RWPE2 (cell line): ENCODE measurements around the gene DLL4.

Source experiments
- ATAC-seq: fragments of 200-7000 bp; cut with Tn5 transposase; 3 replicates; pipeline ENCODE4 v1.9.1; 2021; ENCODE audit warnings: low read depth
- DNase-seq: peaks from one replicate; pipeline ENCODE4 v3.0.0-alpha.2; 2020; ENCODE audit warnings: low spot score
- H3K27ac ChIP-seq: fragments of 450-650 bp; 2 replicates; pipeline ENCODE4 v1.5.1; 2017; ENCODE audit warnings: mild to moderate bottlenecking; ENCODE audit not compliant: poor library complexity, severe bottlenecking
- H3K27me3 ChIP-seq: fragments of 250-450 bp; sonication (Bioruptor Pico); 2 replicates; pipeline ENCODE4 v1.5.1; 2021; ENCODE audit warnings: mild to moderate bottlenecking, moderate library complexity; ENCODE audit not compliant: insufficient read depth, poor library complexity, severe bottlenecking
- H3K36me3 ChIP-seq: fragments of 250-450 bp; sonication (Bioruptor Pico); 2 replicates; pipeline ENCODE4 v1.5.1; 2020; ENCODE audit warnings: low read depth, mild to moderate bottlenecking, moderate library complexity
- H3K4me1 ChIP-seq: fragments of 250-450 bp; sonication (Bioruptor Pico); 2 replicates; pipeline ENCODE4 v1.5.1; 2021; ENCODE audit warnings: mild to moderate bottlenecking, moderate library complexity; ENCODE audit not compliant: insufficient read depth, poor library complexity, severe bottlenecking
- H3K4me3 ChIP-seq: fragments of 250-450 bp; sonication (Bioruptor Pico); 2 replicates; pipeline ENCODE4 v1.5.1; 2021; ENCODE audit warnings: mild to moderate bottlenecking, moderate library complexity; ENCODE audit not compliant: severe bottlenecking
- H3K9me3 ChIP-seq: fragments of 250-450 bp; sonication (Bioruptor Pico); 2 replicates; pipeline ENCODE4 v1.5.1; 2021; ENCODE audit warnings: mild to moderate bottlenecking, moderate library complexity; ENCODE audit not compliant: severe bottlenecking
- TF ChIP-seq, protein P1 (sequence below): fragments of 450-650 bp; IDR thresholded peaks from one replicate; pipeline ENCODE4 v1.5.1; 2017; ENCODE audit warnings: mild to moderate bottlenecking, moderate library complexity; ENCODE audit not compliant: poor library complexity, severe bottlenecking

DLL4 gene

DNA sequence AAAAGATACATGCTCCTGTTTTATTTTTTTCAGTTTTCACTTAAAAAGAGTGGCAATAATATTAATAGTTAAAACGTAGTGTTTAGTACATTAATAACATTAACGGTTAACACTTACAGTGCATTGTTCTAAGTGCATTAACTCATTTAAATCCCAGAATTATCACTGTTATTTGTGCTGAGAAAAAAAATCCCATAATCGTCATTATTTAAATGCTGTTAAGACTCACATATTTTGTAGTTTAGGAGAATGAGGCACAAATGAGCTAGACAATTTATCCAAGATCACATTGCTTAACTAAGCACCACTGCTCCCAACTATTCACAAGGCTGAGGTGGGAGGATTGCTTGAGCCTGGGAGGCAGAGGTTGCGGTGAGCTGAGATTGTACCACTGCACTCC, 59.0 kb downstream of the DLL4 start:
- Histone ChIP-seq H3K9me3 (no peaks in the 10 kb centered on the region), H3K4me1 (no peaks in the 10 kb centered on the region), H3K27ac (no peak overlapping the region), H3K27me3 (no peaks in the 10 kb centered on the region), H3K36me3 (peaks cover 88% of the 10 kb centered on the region), H3K4me3 (no peak overlapping the region)
- ATAC-seq (no peak), DNase-seq (no peak)
- TF ChIP-seq, protein P1, sequence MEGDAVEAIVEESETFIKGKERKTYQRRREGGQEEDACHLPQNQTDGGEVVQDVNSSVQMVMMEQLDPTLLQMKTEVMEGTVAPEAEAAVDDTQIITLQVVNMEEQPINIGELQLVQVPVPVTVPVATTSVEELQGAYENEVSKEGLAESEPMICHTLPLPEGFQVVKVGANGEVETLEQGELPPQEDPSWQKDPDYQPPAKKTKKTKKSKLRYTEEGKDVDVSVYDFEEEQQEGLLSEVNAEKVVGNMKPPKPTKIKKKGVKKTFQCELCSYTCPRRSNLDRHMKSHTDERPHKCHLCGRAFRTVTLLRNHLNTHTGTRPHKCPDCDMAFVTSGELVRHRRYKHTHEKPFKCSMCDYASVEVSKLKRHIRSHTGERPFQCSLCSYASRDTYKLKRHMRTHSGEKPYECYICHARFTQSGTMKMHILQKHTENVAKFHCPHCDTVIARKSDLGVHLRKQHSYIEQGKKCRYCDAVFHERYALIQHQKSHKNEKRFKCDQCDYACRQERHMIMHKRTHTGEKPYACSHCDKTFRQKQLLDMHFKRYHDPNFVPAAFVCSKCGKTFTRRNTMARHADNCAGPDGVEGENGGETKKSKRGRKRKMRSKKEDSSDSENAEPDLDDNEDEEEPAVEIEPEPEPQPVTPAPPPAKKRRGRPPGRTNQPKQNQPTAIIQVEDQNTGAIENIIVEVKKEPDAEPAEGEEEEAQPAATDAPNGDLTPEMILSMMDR, result no peak
